HL-60 (cell line): Measurements from ENCODE around the gene ANP32A.

Source experiments
- DNase-seq, 2 experiments: peaks; one replicate each; pipeline ENCODE4 v3.0.0-alpha.2; 2010 to 2020; ENCODE audit warnings: low read depth in 1 of 2, low spot score in 1 of 2
- H3K27ac ChIP-seq: fragments of 250-450 bp; sonication (Bioruptor Pico); replicated peaks from 2 replicates; pipeline ENCODE4 v1.5.1; 2020; ENCODE audit warnings: mild to moderate bottlenecking, moderate library complexity
- H3K27me3 ChIP-seq: fragments of 250-450 bp; sonication (Bioruptor Pico); 2 replicates; pipeline ENCODE4 v1.5.1; 2021; ENCODE audit warnings: mild to moderate bottlenecking, moderate library complexity; ENCODE audit not compliant: insufficient read depth, poor library complexity, severe bottlenecking
- H3K4me3 ChIP-seq: replicated peaks from 2 replicates; pipeline ENCODE4 v1.5.1; 2011; ENCODE audit warnings: mild to moderate bottlenecking, control low read depth, low read length; ENCODE audit not compliant: insufficient read depth
- CTCF ChIP-seq: IDR thresholded peaks from one replicate; pipeline ENCODE4 v1.5.1; 2011; ENCODE audit warnings: low read length, control low read depth, inconsistent platforms; ENCODE audit not compliant: insufficient read depth
- GABPA ChIP-seq: IDR thresholded peaks from 2 replicates; pipeline ENCODE4 v1.6.1; 2012; ENCODE audit warnings: low read depth
- POLR2AphosphoS5 ChIP-seq: IDR thresholded peaks from 2 replicates; pipeline ENCODE4 v1.6.1; 2012; ENCODE audit warnings: low read depth
- REST ChIP-seq: IDR thresholded peaks from 2 replicates; pipeline ENCODE4 v1.6.1; 2012; ENCODE audit warnings: low read depth; ENCODE audit not compliant: insufficient replicate concordance
- SPI1 ChIP-seq: IDR thresholded peaks from 2 replicates; pipeline ENCODE4 v1.6.1; 2012; ENCODE audit warnings: low read depth, mild to moderate bottlenecking, borderline replicate concordance

Gene ANP32A

GRCh38 chr15:68785541-68785940 lies 35.2 kb downstream of the ANP32A start:
- Histone ChIP-seq H3K27me3 (no peaks in the 10 kb centered on the region), H3K27ac (peak overlapping the region; percentile 28), H3K4me3 (no peak overlapping the region)
- no peak for DNase-seq
- no peak for TF ChIP-seq CTCF

GRCh38 chr15:68784206-68784605 lies 36.5 kb downstream of the ANP32A start:
- DNase-seq, result no peak
- Histone ChIP-seq H3K27ac (no peak overlapping the region), H3K4me3 (no peak overlapping the region), H3K27me3 (no peaks in the 10 kb centered on the region)
- no peak for TF ChIP-seq CTCF
- TF ChIP-seq POLR2AphosphoS5, result no peak
- no peak for TF ChIP-seq GABPA

DNA sequence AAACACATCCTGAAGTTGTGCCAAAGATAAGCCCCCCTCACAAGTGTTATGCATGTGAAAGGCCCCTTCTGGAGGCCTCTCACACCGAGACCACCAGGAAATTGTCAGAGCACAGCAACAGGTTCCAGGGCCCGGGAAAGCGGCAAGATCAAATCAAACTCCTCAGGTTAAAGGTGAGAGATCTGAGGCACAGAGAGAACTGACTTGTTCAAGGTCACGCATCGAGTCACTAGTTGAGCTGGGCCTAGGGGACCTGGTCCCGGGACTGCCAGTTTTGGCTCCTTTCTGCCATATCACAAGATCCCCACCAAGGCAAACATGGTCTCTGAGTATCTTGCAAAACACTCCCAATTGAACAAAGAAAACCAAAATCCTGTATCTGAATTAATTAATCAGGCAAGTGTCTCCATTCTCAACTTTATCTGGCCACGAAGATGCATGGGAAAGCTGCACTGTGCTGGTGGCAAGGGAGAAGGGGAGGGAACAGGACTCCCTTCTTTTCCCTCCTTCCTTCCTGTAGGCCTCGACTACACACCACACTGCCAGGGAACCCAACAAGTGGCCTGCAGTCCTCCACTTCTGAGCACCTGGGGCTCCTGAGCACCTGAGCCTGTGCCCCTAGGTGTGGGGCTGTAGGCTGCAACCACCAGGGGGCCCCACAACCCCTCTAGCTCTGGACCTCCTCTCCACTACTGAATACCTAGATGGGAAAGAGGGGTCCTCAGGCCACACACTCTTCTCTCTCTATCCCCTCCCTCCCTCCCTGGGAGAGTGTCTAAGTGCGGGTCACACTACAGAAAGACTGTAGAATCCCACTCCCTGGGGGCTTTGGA lies 37.3 kb downstream of the ANP32A start:
- TF ChIP-seq CTCF (peak; percentile 34), POLR2AphosphoS5 (no peak)
- H3K27ac ChIP-seq, result peak overlapping the region; percentile 93
- no peaks in the 10 kb centered on the region for H3K27me3 ChIP-seq
- H3K4me3 ChIP-seq, result no peak overlapping the region
- peak in 1 of 2 experiments; percentile 39 for DNase-seq

DNA sequence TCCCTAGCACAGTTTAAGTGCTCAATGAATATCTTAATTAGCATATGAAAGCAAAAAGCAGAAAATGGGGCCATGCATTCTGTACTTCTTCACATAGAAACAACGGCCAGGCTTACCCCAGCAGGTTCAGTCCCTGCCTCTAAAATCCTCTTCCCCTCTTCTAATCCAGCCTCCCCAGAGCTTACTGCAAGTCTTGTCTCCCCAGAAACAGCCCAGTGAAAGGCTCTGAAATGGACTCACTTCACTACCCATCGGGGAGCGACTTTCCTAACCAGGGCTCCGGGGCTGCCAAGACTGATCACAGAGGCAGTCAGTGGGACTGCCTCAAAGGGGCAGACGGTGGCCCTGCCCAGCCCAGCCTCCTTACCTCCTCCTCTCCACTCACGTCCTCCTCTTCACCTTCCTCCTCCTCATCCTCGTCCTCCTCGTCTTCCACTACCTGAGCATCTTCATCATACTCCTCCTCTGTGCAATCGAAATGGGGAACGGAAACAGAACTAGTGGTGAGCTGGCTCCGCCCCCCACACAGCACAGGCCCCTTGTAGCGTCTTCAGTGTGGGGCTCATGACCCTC lies 38.0 kb downstream of the ANP32A start:
- H3K4me3 ChIP-seq, result no peak overlapping the region
- DNase-seq, result no peak
- no peak for TF ChIP-seq GABPA
- no peak for TF ChIP-seq REST
- TF ChIP-seq POLR2AphosphoS5, result peak; percentile 42; the same call in 1 of the 2 replicates
- no peaks in the 10 kb centered on the region for H3K27me3 ChIP-seq
- peak overlapping the region; percentile 93 for H3K27ac ChIP-seq

DNA sequence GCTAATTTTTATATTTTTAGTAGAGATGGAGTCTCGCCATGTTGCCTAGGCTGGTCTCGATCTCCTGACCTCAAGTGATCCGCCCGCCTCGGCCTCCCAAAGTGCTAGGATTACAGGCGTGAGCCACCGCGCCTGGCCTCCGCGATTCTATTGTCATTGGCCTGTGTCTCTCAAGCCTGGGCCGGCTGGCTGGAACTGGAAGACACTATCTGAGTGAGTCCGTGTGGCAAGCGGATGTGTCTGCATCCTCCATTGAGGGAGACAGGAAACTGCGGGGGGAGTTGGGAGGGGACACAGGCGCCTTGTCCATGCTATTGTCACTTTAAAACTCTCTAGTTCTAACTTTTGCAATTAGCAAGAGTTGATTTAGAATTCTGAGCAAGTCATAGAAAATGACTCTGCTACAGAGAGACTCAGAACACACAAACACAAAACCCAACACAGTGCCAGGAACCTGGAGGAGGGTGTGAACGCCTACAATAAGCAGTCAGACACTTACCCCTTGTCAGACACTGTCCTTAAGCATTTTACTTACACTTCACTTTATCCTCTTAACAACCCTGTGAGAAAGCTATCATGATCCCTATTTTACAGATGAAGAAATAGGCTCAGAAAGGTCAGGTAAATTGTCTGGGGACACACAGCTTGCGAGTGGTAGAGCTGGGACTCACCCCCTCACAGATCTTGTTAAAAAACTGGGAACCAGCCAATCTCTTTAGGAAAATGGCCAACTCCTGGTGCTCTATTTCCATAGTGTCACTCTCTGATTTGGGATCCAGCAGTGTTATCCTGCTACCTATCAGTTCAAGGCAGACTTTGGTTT lies 38.7 kb downstream of the ANP32A start:
- Histone ChIP-seq H3K27me3 (no peaks in the 10 kb centered on the region), H3K27ac (peak overlapping the region; percentile 93), H3K4me3 (no peak overlapping the region)
- peak in 1 of 2 experiments; percentile 95 for DNase-seq
- TF ChIP-seq POLR2AphosphoS5 (peak; percentile 68; the same call in 1 of the 2 replicates), CTCF (no peak), SPI1 (no peak), REST (no peak), GABPA (peak; percentile 87)
